Measurements from ENCODE around the gene ILK. TPM values are rescaled to one million over a fixed set of nuclear protein-coding genes. Genes with fewer than 3 reads are reported as not detected.

ILK gene
- total RNA-seq, 1 experiment from 2014 or later = 69.7 TPM

DNA sequence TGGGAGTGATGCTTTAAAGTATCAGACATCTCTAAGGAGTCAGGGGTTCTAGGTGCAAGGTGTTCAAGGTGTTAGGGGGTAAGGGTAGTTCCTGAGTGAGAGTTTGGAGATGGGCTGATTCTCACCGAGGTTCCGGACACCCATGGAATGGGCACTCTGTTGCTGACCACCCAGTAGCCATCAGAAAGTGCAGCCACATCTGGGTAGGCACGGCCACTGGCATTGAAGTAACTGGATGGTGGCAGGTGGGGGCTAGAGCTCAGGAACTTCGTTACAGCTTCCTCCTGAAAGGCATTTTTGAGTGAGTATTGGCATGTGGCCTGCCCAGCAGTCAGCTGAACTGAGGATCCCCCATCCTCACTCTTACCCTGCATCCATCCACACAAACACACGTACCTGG is 11.5 kb downstream of the ILK start:
- BruUV-seq (replicated peaks) = no TSS peak
- CTCF ChIA-PET = no interaction called here
- intact Hi-C loops (cut with micrococcal nuclease; ENCODE audit: unreplicated experiment) = no loop called here

DNA sequence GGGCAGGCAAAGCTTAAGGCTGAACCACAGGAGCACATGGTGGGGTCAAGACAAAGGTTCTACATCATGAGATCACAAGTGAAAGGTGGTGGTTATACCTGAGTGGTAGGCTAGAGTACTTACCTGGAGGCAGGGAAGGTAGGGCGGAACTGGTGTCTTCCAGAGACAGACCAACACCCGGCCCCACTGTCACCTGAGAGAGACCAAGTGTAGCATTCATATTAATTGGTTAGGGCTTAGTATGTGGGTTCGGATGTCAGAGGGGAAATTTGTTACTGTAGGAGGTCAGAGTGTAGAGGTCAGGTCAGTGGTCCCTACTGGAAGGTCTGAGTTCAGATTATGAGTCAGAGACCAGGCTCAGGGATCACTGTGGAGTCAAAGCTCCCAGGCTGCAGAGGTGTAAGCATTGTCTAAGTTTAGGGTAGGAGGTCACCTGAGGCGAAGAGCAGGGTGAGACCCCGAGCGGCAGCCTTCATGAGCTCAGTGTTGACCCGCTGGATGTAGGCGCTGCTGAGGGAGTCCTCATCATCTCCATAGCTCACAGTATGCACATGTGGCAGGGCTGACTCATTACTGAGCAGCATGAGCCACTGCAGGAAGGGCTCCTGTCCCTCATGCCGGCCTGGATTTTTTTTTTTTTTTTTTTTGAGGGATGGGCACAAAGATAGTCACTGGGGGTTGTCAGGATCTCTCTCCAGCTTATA is 12.5 kb downstream of the ILK start:
- POLR2A ChIA-PET (ENCODE audit: unreplicated experiment) = no interaction called here
- Histone ChIP-seq H4K20me1 (ENCODE audit: insufficient read depth) (no peaks in the 10 kb centered on the region), H3F3A (ENCODE audit: insufficient read depth, low read depth) (peaks cover 9% of the 10 kb centered on the region; the same call in 1 of the 2 replicates), H3K9me2 (ENCODE audit: insufficient read depth) (no peaks in the 10 kb centered on the region), H3K79me2 (ENCODE audit: low read depth) (peaks cover 9% of the 10 kb centered on the region), H3K4me1 (replicated peaks; ENCODE audit: insufficient read depth) (peaks cover 11% of the 10 kb centered on the region; the same call in 1 of the 2 replicates), H3K9me3 (ENCODE audit: insufficient read depth, low read depth) (no peaks in the 10 kb centered on the region), H3K4me3 (no peak overlapping the region), H3K27me3 (ENCODE audit: insufficient read depth, low read depth) (no peaks in the 10 kb centered on the region), H3K4me2 (no peak overlapping the region), H3K36me3 (ENCODE audit: low read depth) (no peaks in the 10 kb centered on the region), H2AFZ (no peak overlapping the region), H3K27ac (no peak overlapping the region)
- no peak for DNase-seq
- intact Hi-C loops (cut with micrococcal nuclease; ENCODE audit: unreplicated experiment) = no loop called here
- no TSS peak for BruUV-seq (replicated peaks)
- CTCF ChIA-PET = no interaction called here
- no peak for TF ChIP-seq EZH2 (IDR thresholded peaks at IDR 0.05; ENCODE audit: low read depth)
- TF ChIP-seq, protein P1, sequence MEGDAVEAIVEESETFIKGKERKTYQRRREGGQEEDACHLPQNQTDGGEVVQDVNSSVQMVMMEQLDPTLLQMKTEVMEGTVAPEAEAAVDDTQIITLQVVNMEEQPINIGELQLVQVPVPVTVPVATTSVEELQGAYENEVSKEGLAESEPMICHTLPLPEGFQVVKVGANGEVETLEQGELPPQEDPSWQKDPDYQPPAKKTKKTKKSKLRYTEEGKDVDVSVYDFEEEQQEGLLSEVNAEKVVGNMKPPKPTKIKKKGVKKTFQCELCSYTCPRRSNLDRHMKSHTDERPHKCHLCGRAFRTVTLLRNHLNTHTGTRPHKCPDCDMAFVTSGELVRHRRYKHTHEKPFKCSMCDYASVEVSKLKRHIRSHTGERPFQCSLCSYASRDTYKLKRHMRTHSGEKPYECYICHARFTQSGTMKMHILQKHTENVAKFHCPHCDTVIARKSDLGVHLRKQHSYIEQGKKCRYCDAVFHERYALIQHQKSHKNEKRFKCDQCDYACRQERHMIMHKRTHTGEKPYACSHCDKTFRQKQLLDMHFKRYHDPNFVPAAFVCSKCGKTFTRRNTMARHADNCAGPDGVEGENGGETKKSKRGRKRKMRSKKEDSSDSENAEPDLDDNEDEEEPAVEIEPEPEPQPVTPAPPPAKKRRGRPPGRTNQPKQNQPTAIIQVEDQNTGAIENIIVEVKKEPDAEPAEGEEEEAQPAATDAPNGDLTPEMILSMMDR (conservative IDR thresholded peaks at IDR 0.05) = no peak

More for the DNA sequence above, 11.5 kb downstream of the ILK start:
- Histone ChIP-seq H3F3A (ENCODE audit: insufficient read depth, low read depth) (peaks cover 9% of the 10 kb centered on the region; the same call in 1 of the 2 replicates), H3K9me3 (ENCODE audit: insufficient read depth, low read depth) (no peaks in the 10 kb centered on the region), H3K79me2 (ENCODE audit: low read depth) (peaks cover 13% of the 10 kb centered on the region), H3K9me2 (ENCODE audit: insufficient read depth) (no peaks in the 10 kb centered on the region), H3K4me3 (no peak overlapping the region), H2AFZ (no peak overlapping the region), H3K4me1 (replicated peaks; ENCODE audit: insufficient read depth) (peaks cover 11% of the 10 kb centered on the region; the same call in 1 of the 2 replicates), H3K27me3 (ENCODE audit: insufficient read depth, low read depth) (no peaks in the 10 kb centered on the region), H3K27ac (no peak overlapping the region), H4K20me1 (ENCODE audit: insufficient read depth) (no peaks in the 10 kb centered on the region), H3K36me3 (ENCODE audit: low read depth) (no peaks in the 10 kb centered on the region), H3K4me2 (no peak overlapping the region)
- POLR2A ChIA-PET (ENCODE audit: unreplicated experiment) = no interaction called here
- no peak for DNase-seq
- TF ChIP-seq EZH2 (IDR thresholded peaks at IDR 0.05; ENCODE audit: low read depth) = no peak
- TF ChIP-seq, protein P1 (conservative IDR thresholded peaks at IDR 0.05) = no peak

DNA sequence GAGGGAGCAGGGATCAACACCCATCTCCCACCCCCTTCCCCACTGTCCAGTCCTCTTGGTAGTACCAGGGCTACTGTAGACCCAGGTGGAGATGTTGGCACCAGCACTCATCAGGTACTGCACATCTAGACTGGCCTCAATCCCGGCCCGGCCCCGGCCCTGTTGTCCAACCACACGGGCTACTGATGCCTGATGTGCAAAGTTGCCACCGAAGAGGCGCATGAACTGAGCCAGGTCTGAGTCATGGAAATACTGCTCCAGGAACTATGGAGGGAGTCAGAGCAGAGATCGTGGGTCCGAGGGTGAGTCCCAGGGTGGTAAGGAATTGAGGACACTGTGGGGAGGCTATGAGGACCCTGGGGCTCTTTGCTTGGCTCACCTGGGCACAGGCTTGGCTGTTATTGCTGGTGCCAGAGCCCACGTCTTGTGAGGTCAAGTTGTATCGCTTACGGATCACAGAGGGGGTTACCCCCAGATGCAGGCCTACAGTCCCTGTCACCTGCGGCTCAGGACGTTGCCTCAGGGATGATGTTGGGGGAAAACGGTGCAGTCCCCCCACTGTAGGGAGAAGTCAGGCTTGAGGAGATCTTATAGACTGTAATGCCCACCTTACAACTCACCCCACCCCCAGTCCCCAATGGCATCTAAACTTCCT is 13.1 kb downstream of the ILK start:
- H3K9me2 ChIP-seq (ENCODE audit: insufficient read depth) = no peaks in the 10 kb centered on the region
- no peaks in the 10 kb centered on the region for H3K36me3 ChIP-seq (ENCODE audit: low read depth)
- H3K27me3 ChIP-seq (ENCODE audit: insufficient read depth, low read depth) = no peaks in the 10 kb centered on the region
- TF ChIP-seq, protein P1 (conservative IDR thresholded peaks at IDR 0.05) = no peak
- TF ChIP-seq EZH2 (IDR thresholded peaks at IDR 0.05; ENCODE audit: low read depth) = no peak
- POLR2A ChIA-PET (ENCODE audit: unreplicated experiment) = no interaction called here
- BruUV-seq (replicated peaks) = no TSS peak
- no peak for DNase-seq
- H4K20me1 ChIP-seq (ENCODE audit: insufficient read depth) = no peaks in the 10 kb centered on the region
- H3K4me1 ChIP-seq (replicated peaks; ENCODE audit: insufficient read depth) = peaks cover 11% of the 10 kb centered on the region; the same call in 1 of the 2 replicates
- intact Hi-C loops (cut with micrococcal nuclease; ENCODE audit: unreplicated experiment) = no loop called here
- no peak overlapping the region for H2AFZ ChIP-seq
- H3K79me2 ChIP-seq (ENCODE audit: low read depth) = peaks cover 4% of the 10 kb centered on the region; the same call in 1 of the 2 replicates
- no peaks in the 10 kb centered on the region for H3K9me3 ChIP-seq (ENCODE audit: insufficient read depth, low read depth)
- H3F3A ChIP-seq (ENCODE audit: insufficient read depth, low read depth) = peaks cover 9% of the 10 kb centered on the region; the same call in 1 of the 2 replicates
- H3K27ac ChIP-seq = no peak overlapping the region
- H3K4me2 ChIP-seq = no peak overlapping the region
- CTCF ChIA-PET = no interaction called here
- no peak overlapping the region for H3K4me3 ChIP-seq

Data from PC-9 (cell line).